BJ (cell line): Measurements from ENCODE around the gene CSNK1G2. TPM values are rescaled to one million over a fixed set of nuclear protein-coding genes. Genes with fewer than 3 reads are reported as not detected.

ENCODE experiments used
- CTCF ChIA-PET: fragments of 350-600 bp; formaldehyde crosslinking; extraction: SDS; loops from one replicate; lab custom pipeline; 2021; ENCODE audit warnings: antibody characterized with exemption, inconsistent platforms; lab: Yijun Ruan, JAX
- POLR2A ChIA-PET: fragments of 300-600 bp; sonication (Branson Sonifier 250); formaldehyde crosslinking; extraction: SDS; loops from one replicate; lab custom pipeline; 2021; ENCODE audit warnings: antibody characterized with exemption; lab: Charles Lee
- DNase-seq: peaks from one replicate; pipeline ENCODE4 v3.0.0-alpha.2; 2011; ENCODE audit warnings: low read depth
- H3K27me3 ChIP-seq: 2 replicates; pipeline ENCODE4 v1.6.0; 2011; ENCODE audit warnings: low read length; ENCODE audit not compliant: control insufficient read depth, insufficient read depth
- H3K36me3 ChIP-seq: 2 replicates; pipeline ENCODE4 v1.5.1; 2011; ENCODE audit warnings: low read length; ENCODE audit not compliant: control insufficient read depth, insufficient read depth
- H3K4me3 ChIP-seq: 2 replicates; pipeline ENCODE4 v1.5.1; 2011; ENCODE audit warnings: low read depth, mild to moderate bottlenecking, control low read depth, low read length
- CTCF ChIP-seq: IDR thresholded peaks from 2 replicates; pipeline ENCODE4 v1.5.1; 2011; ENCODE audit warnings: low read depth, mild to moderate bottlenecking, control low read depth, inconsistent platforms, low read length, moderate library complexity; ENCODE audit not compliant: insufficient read depth
- polyA plus RNA-seq: library from polyadenylated mRNA; depleted of rRNA; stranded (reverse); fragments of >200 nt; gene quantifications from 2 replicates; pipeline ENCODE4 v1.2.3, GENCODE V29; 2011

Gene CSNK1G2
- polyA plus RNA-seq, 1 experiment, result 48.1 TPM

- ChIA-PET CTCF (interaction anchor here (1.0 kb wide), 1 partner anchor 16 kb away, joined by 3 read pairs; no protein-coding TSS in a partner anchor), POLR2A (no interaction called here)
- H3K4me3 ChIP-seq, result no peak overlapping the region
- TF ChIP-seq CTCF, result peak; percentile 67
- no peaks in the 10 kb centered on the region for H3K27me3 ChIP-seq
- no peak for DNase-seq
- peaks cover 4% of the 10 kb centered on the region for H3K36me3 ChIP-seq
Observed at GRCh38 chr19:1945899-1946298, 4.9 kb downstream of the CSNK1G2 start.

GRCh38 chr19:1947651-1948209 lies 6.8 kb downstream of the CSNK1G2 start:
- no peak for TF ChIP-seq CTCF
- CTCF ChIA-PET, result interaction anchor here (1.0 kb wide), 1 partner anchor 11 kb away, joined by 3 read pairs; no protein-coding TSS in a partner anchor
- POLR2A ChIA-PET, result no interaction called here
- Histone ChIP-seq H3K36me3 (peaks cover 6% of the 10 kb centered on the region), H3K27me3 (no peaks in the 10 kb centered on the region), H3K4me3 (no peak overlapping the region)
- DNase-seq, result no peak

GRCh38 chr19:1949304-1950101 lies 8.5 kb downstream of the CSNK1G2 start:
- Histone ChIP-seq H3K36me3 (peaks cover 7% of the 10 kb centered on the region), H3K27me3 (no peaks in the 10 kb centered on the region), H3K4me3 (no peak overlapping the region)
- no peak for TF ChIP-seq CTCF
- CTCF ChIA-PET, result no interaction called here
- POLR2A ChIA-PET, result no interaction called here
- DNase-seq, result no peak

GRCh38 chr19:1950640-1951039 lies 9.7 kb downstream of the CSNK1G2 start:
- no peak overlapping the region for H3K4me3 ChIP-seq
- H3K27me3 ChIP-seq, result no peaks in the 10 kb centered on the region
- H3K36me3 ChIP-seq, result peaks cover 7% of the 10 kb centered on the region
- DNase-seq, result no peak
- CTCF ChIA-PET, result no interaction called here
- POLR2A ChIA-PET, result no interaction called here
- TF ChIP-seq CTCF, result no peak

- Histone ChIP-seq H3K27me3 (no peaks in the 10 kb centered on the region), H3K36me3 (peaks cover 10% of the 10 kb centered on the region), H3K4me3 (no peak overlapping the region)
- no peak for DNase-seq
- no peak for TF ChIP-seq CTCF
- POLR2A ChIA-PET, result no interaction called here
- CTCF ChIA-PET, result interaction anchor here (1.3 kb wide), 1 partner anchor 24 kb away, joined by 3 read pairs; no protein-coding TSS in a partner anchor
Observed at GRCh38 chr19:1952635-1953034, 11.7 kb downstream of the CSNK1G2 start.
